Activated CD4-positive, alpha-beta T cell treated with anti-CD3 and anti-CD28 coated beads for 48 hours (primary cell): ENCODE measurements around the gene CCDC93.
"Not testable (repeated sequence)": the region's sequence is repeated elsewhere in the genome, so short reads cannot be mapped to it uniquely, and the experiment has no call there.

ENCODE experiments used
- DNase-seq: peaks from one replicate; pipeline ENCODE4 v3.0.0-alpha.2; 2020

Gene CCDC93

GRCh38 chr2:117949806-117950205 is 64.1 kb downstream of the CCDC93 start:
- DNase-seq: no peak

- no peak for DNase-seq
Measured at GRCh38 chr2:117948615-117949014, 65.3 kb downstream of the CCDC93 start.

GRCh38 chr2:117945296-117945695 is 68.6 kb downstream of the CCDC93 start:
- DNase-seq: no peak

- DNase-seq: no peak
Measured at GRCh38 chr2:117944816-117945215, 69.1 kb downstream of the CCDC93 start.

- no peak for DNase-seq
Measured at GRCh38 chr2:117943013-117943672, 70.7 kb downstream of the CCDC93 start.

GRCh38 chr2:117942551-117942950 is 71.3 kb downstream of the CCDC93 start:
- no peak for DNase-seq

- no peak for DNase-seq
Measured at GRCh38 chr2:117941693-117942092, 72.2 kb downstream of the CCDC93 start.

GRCh38 chr2:117940436-117940835 is 73.4 kb downstream of the CCDC93 start:
- no peak for DNase-seq

GRCh38 chr2:117938611-117939010 is 75.3 kb downstream of the CCDC93 start:
- no peak for DNase-seq

GRCh38 chr2:117936871-117937428 is 76.9 kb downstream of the CCDC93 start:
- no peak for DNase-seq

- no peak for DNase-seq
Measured at GRCh38 chr2:117935954-117936353, 77.9 kb downstream of the CCDC93 start.

GRCh38 chr2:117935456-117935855 is 78.4 kb downstream of the CCDC93 start:
- no peak for DNase-seq

GRCh38 chr2:117933884-117934354 is 80.0 kb downstream of the CCDC93 start:
- DNase-seq: no peak

GRCh38 chr2:117931978-117932377 is 81.9 kb downstream of the CCDC93 start:
- no peak for DNase-seq

GRCh38 chr2:117931266-117931665 is 82.6 kb downstream of the CCDC93 start:
- DNase-seq: no peak

GRCh38 chr2:117930775-117931174 is 83.1 kb downstream of the CCDC93 start:
- DNase-seq: no peak

GRCh38 chr2:117923471-117923870 is 90.4 kb downstream of the CCDC93 start:
- DNase-seq: not testable (repeated sequence)

GRCh38 chr2:117921520-117921919 is 92.3 kb downstream of the CCDC93 start:
- no peak for DNase-seq

GRCh38 chr2:117918608-117919007 is 95.3 kb downstream of the CCDC93 start:
- no peak for DNase-seq

GRCh38 chr2:117917223-117917917 is 96.5 kb downstream of the CCDC93 start:
- DNase-seq: no peak

- no peak for DNase-seq
Measured at GRCh38 chr2:117902933-117903332, 110.9 kb downstream of the CCDC93 start.

GRCh38 chr2:117888897-117889296 is 125.0 kb downstream of the CCDC93 start:
- no peak for DNase-seq

- no peak for DNase-seq
Measured at GRCh38 chr2:117885308-117885707, 128.6 kb downstream of the CCDC93 start.

GRCh38 chr2:117879003-117879402 is 134.9 kb downstream of the CCDC93 start:
- DNase-seq: no peak
